Endometrium (tissue), 2 donors: Measurements from ENCODE around the gene AZIN2.
"Not testable (repeated sequence)": the region's sequence is repeated elsewhere in the genome, so short reads cannot be mapped to it uniquely, and the experiment has no call there.

Source experiments
- FAIRE-seq: peaks from 2 replicates; lab custom pipeline; 2012; peaks lifted over from hg19 to GRCh38; lab: Jason Lieb, UNC
- donor health status: control.
- donor health status: control.

AZIN2 gene

DNA sequence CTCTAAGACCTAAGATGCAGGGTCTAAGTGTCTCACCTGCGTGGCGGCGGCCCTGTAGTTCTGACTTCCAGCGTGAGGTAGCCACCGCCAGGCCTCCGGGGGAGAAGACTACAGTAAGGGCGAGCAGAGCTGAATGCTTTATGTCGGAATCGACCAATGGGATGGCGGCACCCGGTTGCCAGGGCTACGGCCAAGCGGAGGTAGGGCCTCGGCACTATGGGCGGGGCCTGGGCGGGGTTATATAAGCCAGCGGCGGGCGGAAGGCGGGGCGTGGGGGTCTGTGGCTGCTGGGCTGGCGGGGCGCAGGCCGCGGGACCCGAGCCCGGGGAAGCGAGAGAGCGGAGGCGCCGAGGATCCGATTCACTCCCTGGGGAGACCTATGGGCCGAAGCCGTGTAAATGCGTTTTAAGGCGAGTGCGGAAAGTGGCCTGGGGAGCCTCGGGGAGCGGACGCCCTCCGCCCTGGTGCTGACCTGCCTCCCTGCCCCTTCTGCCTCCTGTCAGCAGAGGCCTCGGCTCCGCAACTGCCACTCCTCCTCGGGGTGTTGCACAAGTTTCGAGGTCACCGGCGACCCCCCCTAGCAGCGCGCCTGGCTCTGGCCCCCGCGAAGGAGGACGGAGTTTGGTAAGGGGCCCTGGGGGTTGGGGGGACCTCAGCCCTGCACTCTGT is at the start of gene AZIN2:
Gene AZIN2 (plus strand): TSS at position 269 of the 669 bp plus-strand sequence. CDS start 1,097 bp downstream, outside the sequence.
- no peak for FAIRE-seq

DNA sequence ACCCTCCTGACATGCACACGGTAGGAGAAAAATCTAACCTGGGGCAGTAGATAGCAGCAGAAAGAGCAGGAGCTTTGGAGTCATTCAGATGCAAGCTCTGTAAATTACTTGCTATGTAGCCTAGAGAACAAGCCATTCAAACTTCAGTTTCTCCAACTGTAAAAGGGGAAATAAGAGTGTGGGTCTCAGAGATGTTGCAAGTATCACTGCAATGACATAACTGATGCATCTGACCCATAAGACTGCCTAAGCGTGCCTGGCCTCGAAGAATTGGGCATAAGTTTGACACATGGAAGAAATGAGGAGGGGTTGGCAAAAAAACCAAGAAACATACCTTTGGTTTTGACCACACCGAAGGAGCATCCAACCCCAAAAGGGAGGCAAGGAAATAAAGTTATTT is 49.4 kb upstream of the AZIN2 start:
- FAIRE-seq = no peak

DNA sequence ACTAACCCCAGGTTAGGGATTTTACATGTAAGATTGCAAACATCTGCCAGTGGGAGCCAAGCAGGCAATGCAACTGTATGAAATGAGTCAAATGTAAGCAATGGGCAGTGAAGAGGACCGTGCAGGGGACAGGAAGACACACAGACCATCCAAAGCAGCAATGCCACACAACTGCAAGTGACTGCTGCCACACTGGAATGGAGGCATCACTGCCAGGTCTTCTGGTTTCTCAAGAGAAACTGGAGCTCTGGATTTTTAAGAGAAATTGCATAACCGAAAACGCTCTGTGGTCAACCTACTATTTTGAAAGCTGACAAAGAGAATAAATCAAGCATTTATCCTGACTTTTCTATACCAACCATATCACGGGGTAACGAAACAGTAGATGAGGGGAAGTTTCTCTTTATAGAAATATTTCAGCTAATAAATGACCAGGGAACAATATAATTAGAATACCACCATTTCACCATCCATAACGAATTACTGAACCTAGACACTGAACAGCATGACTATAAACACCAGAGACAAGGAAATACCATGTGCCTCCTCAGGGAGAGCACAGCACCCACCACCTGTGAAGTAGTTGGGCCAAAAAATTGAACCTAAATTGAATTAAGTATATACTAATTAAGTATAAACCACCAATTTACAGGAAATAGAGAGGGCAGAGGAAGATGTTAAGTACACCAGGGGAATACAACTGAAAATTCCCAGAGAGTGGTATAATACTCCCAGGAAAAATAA is 48.7 kb upstream of the AZIN2 start:
- FAIRE-seq = no peak

DNA sequence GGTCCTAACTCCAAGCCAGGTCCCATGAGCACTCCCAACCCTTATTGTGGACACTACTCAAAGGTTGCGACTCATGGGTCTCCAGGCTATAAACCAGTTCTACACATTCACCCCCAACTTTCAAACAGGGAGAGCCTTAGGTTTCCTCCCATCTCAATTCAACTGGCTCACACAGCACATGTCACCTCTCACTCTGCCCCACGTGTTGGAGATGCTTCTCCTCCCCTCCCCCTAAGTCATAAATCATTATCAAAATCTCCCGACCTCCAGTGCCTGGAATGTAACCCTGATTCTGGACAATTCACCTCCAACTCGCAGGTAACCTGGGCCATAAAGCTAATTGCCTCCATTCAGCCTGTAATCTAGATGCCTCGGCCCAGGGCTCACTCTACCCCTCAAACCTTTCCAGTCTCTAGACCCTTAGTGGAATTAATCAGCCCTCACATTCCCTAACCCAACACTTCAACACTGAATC is 44.9 kb upstream of the AZIN2 start:
- FAIRE-seq = no peak

DNA sequence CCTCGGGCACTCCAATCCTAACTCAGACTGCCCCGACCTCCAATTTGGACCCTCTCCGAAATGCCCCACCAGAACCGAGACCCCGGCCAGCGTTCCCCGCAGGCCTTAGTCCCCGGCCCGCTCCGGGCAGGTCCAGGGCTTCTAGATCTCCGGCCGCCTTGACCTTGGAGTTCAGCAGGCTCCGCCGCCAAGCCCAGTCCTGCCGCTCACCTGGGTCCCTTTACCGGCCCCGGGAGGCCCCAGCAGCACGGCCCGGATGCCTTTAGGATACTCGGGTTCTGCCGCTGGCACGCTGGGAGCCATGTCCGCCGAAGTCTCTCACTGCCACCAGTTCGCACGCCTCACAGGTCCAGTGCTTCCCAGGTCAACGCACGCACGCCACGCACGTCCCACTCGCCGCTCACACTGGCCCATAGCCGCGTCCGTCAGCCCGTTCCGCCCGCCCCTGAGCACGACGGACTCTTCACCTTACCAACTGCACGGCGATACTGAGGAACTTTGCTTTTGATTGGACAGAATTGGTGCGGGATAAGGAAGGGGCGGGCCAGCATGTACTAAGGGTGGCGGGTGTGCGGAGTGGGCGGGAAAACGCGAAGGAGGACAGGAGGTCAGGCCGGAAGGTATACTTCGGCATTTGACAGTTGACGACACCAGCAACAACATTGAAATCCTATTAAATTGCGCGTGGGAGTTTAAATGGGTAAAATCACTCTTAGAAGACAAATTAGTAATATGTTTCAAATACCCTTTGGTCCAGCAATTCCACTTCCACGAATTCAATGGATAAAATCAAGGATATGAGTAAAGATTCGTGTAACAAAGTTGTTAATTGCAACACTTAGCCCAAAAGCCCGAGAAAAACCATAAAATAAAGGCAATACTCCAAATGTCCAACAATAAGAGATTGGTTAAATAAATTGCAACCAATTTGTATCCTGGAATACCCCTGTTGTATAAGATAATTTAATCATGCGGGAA is 44.1 kb upstream of the AZIN2 start, which contains the start of gene AK2:
Gene AK2 (minus strand): TSS at position 358 of the 978 bp plus-strand sequence. CDS start 55 bp downstream, at position 303.
- peak; percentile 92 for FAIRE-seq

DNA sequence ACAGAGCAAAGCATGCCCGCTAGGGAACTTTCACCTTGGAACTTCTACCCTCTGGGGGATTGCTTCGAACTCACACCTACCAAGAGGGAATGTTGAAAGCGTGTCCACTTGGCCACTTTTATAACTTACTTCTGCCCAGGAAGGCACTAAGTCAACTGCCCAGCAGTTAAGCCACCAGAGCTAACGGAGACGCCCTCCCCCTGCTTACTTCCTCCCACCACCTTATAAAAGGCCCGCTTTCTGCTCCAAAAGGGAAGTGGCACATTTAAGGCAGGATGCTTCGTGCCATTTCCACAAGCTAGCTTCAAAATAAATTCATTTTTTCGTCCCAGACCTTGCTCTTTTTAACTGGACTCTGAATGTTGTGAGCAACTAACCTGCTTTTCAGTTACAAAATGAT is 41.1 kb upstream of the AZIN2 start:
- no peak for FAIRE-seq

DNA sequence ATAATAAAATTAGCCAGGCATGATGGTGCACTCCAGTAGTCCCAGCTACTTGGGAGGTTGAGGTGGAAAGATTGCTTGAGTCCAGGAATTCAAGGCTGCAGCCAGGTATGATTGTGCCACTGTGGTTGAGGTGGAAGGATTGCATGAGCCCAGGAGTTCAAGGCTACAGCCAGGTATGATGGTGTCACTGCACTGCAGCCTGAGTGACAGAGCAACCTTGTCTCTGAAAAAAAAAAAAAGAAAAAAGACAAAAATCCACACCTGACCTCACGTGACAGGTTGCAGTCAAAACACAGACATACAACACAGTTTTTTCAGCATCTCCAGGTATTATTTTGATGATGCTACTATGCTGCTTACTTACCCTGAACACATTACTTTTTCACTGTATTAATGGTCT is 39.9 kb upstream of the AZIN2 start:
- FAIRE-seq = no peak

DNA sequence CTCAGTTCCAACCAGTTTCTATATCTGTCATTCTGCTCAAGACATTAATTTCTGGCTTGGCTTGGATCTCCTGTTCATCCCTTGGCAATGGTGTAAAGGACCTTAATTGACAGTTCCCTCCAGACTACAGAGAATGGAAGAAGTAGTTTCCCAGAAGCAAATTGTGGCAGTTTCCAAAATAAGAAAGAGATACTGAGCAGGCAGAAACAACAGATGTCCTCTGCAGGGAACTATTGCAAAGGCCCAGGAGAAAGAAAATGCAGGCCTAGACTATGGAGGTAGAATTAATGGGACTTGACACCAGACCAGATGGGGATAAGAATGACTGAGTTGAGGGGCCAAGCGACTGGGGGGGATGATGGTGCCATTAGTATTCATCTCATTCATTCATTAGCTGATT is 38.1 kb upstream of the AZIN2 start:
- no peak for FAIRE-seq

DNA sequence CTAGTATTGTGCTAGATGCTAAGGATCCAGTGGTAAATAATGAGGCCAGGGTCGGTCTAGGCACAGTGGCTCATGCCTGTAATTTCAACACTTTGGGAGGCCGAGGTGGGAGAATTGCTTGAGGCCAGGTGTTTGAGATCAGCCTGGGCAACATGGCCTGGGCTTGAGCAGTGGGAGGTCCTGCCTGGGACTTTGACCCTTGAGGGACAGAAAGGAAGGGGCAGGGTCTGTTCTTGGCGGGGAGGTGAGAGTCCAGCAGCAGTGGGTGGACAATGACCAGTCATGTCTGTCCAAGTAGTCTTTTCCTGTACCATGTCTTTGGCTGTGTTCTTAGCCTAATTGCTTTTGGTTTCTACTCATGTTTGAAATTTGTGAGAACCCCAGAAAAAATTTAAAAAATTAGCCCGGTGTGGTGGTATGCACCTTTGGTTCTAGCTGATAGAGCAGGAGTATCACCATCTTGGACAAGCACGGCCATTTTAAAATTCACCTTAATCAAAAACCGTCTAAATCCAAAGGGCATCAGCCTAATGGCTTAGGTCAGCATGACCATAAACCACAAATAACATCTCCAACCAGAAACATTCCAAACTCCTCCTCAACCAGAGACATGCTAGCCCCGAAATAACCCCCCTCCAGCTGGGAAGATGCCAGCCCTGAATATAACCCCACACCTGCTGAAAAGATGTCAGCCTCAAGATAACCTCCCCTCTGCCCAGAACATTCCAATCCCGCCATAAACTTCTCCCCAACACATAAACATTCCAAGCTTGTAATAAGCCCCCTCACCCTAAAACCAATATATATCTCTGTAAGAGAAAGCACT is 37.5 kb upstream of the AZIN2 start:
- no peak for FAIRE-seq

DNA sequence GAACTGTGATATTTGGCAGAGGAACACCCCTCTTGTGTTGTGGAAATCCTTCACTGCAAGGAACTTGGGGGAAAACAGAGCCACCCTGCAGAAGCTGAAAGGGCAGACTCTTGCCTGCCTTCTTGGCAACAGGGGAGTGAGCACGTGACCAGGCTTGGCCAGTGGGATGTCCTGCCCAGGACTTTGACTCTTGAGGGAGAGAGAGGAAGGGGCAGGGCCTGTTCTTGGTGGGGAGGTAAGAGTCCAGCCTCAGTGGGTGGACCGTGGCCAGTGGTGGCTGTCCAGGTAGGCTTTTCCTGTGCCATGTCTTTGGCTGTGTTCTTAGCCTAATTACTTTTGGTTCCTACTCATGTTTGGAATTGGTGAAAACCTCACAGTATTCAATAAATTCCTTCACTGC is 35.7 kb upstream of the AZIN2 start:
- no peak for FAIRE-seq

DNA sequence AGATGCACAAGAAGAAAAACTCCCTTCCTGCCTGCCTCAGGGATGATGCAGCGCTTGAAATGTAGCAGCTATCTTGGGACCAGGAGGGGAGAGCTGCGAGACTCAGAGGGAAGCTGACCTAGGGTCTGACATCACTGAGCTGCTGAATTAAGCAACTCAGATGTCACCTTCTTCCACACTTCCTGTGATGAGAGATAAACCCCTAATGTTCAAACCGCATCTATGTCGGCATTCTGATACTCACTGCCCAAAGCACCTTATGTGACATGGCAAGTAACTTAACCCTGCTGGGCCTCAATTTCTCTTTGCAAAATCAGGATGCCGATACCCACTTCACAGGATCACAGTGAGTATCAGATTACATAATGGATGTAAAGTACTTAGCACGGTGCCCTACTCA is 35.1 kb upstream of the AZIN2 start:
- FAIRE-seq = no peak

DNA sequence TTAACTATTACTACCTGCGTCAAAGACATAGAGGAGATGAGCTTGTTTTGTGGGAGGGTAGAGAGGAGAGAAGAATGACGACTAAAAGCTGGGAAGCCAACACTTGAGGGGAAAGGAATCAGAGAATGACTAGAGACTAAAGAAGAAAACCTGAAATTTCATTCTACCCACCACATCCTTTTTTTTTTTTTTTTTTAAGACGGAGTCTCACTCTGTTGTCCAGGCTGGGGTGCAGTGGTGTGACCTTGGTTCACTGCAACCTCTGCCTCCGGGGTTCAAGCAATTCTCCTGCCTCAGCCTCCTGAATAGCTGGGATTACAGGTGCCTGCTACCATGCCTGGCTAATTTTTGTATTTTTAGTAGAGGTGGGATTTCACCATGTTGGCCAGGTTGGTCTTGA is 34.7 kb upstream of the AZIN2 start:
- not testable (repeated sequence) for FAIRE-seq

DNA sequence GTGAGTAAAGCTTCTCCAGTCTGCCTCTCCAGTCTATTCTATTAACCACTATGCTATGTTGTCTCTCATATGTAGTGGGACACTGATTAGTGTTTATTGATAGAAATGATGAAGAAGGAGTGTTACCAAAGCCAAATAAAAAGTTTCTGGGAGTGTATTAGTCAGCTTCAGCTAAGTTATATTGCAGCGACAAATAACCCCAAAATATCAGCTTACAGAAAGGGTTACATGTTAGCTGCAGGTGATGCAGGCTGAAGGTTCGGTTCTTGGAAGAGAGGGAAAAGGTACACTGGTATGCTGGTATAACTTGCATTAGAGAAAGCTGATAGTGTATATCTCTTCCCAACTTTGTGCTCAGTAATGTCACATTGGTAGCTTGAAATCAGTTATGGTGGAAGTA is 33.7 kb upstream of the AZIN2 start:
- no peak for FAIRE-seq

DNA sequence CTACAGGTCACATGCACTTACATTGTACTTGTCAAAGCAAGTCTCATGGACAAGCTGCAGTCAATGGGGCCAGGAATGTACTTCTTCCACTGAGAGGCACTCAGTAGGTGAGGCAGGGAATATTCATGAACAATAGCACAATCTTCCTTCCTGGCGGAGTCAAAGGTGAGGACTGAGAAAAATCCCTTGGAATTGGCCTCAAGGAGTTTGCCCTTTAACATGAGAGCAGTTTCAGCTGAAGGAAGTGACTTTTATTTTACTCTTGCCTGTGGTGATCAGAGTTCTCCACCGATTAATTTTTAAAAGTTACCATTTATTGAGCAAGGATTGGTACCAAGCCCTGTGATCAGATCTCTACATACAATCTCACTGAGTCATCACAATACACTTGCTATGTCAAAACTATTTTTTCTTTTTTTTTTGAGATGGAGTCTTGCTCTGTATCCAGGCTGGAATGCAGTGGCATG is 33.1 kb upstream of the AZIN2 start:
- no peak for FAIRE-seq

DNA sequence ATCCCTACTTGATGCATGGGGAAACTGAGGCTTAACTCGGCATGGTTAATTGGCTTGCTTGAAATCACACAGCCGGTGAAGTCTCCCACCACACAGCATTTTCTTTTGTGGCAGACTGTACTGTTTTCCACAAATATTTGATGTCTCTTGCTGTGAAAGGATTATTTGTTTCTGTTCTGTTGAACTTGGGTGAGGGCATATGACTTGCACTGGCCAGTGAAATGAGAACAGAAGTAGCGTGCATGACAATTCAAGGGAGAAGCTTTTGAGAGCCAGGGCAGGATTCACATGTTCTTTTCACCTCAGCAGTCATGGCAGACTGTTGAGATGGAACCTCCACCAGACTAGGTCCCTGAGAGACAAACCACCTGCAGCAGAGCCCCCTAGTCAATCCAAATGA is 32.5 kb upstream of the AZIN2 start:
- no peak for FAIRE-seq

DNA sequence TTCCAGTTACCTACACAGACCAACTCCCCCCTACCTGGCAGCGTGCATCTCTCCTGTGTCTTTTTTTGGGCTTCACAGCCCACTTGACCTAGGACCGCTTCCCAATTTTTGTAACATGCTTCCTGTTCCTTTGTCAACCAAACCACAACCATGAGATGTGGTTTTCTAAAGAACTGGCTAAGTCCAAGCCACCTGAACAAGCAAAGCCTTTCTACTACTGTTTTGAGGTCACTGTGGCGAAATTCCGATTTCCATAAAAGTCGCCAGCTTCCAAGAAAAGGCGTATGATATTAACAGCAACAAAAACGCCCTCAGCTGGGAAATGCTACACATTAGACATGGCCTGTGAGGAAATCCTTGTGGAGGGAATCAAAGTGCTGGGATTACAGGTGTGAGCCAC is 31.6 kb upstream of the AZIN2 start:
- FAIRE-seq = no peak

DNA sequence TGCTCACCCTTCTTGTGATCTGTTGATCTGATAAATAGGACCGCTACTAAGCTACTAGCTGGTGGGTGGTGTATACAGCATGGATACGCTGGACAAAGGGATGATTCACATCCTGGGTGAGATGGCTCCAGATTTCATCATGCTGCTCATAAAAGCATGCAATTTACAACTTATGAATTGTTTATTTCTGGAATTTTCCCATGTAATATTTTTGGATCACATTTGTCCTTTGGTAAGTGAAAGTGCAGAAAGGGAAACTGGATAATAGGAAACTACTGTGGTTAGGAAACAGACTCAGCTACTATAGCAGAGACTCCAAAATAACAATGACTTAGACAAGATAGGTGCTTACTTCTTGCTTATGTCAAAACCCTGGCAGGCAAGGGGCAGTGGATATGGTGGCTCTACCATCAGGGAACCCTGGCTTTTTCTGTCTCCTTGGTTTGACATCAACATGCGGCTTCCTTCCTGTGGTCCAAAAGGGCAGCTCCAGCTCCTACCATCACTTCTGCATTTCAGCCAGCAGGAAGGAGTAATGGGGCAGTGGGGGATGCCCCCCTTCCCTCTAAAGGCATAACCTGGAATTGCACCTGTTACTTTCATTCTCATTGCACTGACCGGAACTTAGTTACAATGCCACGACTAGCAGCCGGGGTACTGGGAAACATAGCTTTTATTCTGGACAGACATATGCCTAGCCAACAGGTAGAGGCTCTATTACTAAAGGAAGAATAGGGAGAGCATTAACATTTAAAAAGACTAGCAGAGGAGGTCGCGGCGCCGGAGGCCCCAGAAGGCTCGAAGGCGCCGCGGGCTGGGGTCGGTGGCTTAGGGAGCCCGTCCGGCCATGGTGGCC is 30.5 kb upstream of the AZIN2 start:
- no peak for FAIRE-seq

DNA sequence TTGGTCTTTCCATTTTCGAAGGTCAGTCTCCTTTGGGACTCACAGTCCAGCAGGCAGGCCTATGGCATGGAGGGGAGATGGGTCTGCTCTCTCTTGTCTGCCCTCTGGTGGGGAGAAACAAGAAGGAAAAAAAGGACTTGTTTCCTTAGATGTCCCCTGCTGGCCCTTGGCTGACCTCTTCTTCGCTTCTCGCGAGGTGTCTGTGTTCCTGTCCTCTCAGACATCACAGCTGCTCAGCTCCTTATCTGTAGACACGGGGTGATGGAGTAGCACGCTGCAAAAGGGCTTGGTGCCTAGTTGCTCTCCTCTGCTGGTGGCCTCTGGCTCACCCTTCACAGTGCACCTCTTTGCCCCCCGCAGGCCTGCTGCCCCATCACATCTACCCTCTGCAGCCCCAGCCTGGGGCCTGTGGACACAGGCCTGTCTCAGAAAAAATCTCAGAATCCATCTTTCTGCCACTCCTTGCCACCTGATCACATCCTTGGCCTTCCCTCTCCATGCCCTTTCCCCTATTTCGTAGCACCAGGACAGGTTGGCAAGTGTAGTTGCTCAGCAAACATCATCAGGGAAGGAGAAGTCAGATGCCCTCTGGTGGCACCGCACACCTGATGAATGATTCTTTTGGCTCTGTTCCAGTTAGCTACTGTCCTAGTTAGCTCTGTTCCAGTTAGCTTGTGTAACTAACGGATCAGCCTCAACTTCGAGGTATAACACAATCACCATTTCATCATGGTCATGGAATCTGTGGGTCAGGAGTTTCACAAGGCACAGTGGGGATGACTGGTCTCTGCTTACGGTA is 25.5 kb upstream of the AZIN2 start:
- no peak for FAIRE-seq

DNA sequence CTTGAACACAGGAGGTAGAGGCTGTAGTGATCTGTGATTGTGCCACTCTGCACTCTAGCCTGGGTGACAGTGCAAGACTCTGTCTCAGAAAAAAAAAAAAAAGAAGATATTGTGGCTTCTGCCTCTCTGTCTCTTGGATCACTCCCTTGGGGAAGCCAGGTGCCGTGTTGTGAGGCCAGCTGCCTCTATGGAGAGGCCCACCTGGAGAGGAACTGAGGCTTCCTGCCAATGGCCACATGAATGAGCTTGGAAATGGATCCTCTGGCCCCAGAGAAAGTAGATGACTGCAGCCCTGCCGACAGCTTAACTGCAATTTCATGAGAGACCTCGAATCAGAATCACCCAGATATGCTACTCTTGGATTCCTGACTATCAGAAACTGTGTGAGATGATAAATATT is 24.5 kb upstream of the AZIN2 start:
- FAIRE-seq = no peak

DNA sequence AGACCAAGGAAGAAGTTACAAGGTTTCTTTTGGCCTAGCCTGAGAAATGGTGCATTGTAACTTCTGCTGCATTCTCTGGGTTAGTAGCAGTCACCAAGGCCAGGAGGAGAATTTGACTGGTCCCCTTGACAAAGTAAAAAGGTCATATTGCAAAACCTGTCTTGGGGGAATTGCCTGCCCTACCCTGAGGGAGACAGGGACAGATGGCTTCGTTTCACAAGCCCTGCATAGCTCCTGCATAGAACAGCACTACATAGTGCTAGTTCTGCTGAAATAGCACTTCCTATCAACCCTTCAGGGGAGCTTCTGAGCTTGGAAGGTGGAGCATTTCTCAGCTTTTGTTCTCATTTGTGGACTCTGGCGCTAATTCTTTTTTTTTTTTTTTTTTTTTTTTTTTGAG is 23.9 kb upstream of the AZIN2 start:
- FAIRE-seq = no peak
